Stimulated activated CD8-positive, alpha-beta memory T cell treated with anti-CD3 and anti-CD28 coated beads, Interleukin-12 subunit alpha, Interleukin-12 subunit beta, amount 100 ng/mL, for 24 hours (primary cell): Measurements from ENCODE around the gene WDR37.
"Not testable (repeated sequence)": the region's sequence is repeated elsewhere in the genome, so short reads cannot be mapped to it uniquely, and the experiment has no call there.

Source experiments
- DNase-seq: peaks from one replicate; pipeline ENCODE4 v3.0.0-alpha.2; 2020; ENCODE audit errors: extremely low read depth

WDR37 gene

GRCh38 chr10:1043532-1043995 is 12.6 kb upstream of the WDR37 start:
- no peak for DNase-seq

- DNase-seq: no peak
Measured at GRCh38 chr10:1044146-1044545, 12.0 kb upstream of the WDR37 start.

- DNase-seq: no peak
Measured at GRCh38 chr10:1044964-1045363, 11.2 kb upstream of the WDR37 start.

DNA sequence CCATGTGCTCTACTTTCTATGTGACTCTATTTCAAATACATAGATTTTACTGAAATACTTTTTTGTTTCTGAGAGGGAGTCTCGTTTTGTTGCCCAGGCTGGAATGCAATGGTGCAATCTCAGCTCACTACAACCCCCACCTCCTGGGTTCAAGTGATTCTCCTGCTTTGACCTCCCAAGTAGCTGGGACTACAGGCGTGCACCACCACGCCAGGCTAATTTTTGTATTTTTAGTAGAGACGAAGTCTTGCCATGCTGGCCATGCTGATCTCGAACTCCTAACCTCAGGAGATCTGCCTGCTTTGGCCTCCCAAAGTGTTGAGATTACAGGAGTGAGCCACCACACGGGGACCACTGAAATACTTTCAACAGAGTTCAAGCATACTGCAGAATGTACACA is 10.8 kb upstream of the WDR37 start:
- DNase-seq: no peak

DNA sequence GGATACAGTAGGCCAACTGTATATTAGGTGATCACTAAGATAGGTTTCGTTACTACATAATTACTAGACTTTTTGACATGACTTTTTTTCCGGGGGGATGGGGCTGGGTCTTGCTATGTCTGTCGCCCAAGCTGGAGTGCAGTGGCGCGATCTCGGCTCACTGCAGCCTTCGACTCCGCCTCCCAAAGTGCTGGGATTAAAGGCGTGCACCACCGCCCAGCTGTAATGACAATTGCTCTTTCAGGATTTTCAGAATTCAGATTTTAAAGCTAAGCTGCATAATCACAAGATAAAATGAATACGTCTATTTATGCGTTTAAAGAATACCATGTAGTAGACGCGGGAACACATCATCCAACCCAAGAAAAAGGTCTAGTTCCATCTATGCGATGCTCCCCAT is 8.2 kb upstream of the WDR37 start:
- DNase-seq: no peak

DNA sequence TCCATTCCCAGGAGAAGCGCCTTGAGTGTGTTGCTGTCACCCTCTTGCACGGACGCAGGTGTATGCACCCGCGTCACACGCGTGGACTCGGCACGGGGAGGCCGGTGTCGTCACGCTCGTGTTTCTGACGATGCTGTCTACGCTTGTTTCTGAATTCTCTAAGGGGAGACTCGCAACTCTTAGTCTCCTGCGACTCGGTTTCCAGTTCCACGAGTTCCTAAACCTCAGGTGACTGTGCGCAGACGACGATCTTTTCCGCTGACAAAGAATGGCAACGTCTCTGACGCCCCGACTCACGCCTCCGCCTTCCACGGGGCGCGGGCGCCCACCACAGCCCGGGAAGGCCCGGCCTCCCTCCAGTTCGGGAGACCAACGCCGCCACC is 7.8 kb upstream of the WDR37 start:
- DNase-seq: no peak

DNA sequence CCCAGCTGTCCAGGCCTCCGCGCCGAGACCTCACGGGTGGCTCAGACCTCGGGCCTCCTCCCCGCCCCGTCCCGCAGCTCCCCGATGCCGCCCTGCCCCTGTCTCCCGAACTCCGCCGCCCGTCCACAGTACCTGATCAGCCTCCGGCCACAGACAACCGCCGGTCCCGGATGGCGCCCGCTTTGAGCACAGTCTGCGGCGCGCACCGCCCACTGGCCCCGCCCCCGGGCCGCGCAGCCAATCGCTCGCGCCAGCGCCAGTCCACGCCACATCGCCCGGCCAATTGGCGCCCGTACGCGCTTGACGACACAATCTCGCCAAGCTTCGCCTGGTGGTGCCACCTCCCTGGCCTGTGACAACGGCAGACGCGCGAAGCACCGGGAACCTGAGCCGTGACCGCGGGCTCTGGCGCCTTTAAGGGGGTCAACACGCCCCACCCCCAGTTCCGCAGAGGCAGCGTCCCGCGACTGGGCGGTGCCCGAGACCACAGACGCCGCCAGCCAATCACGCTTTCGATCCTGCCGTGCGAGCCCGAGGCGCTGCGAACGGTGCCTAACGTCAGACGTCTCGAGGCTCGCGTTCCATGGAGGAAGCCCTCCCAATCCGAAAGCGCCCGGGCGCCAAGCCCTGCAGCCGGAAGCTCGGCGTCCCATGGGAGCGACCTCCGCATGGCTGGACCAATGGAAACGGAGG is 7.3 kb upstream of the WDR37 start, which contains the start of gene IDI1:
Gene IDI1 (minus strand): TSS at position 388 of the 693 bp plus-strand sequence. CDS start 116 bp downstream, at position 272.
- DNase-seq: peak; percentile 93

GRCh38 chr10:1049425-1049958 is 6.7 kb upstream of the WDR37 start:
- DNase-seq: no peak

- DNase-seq: no peak
Measured at GRCh38 chr10:1050145-1050544, 6.0 kb upstream of the WDR37 start.

DNA sequence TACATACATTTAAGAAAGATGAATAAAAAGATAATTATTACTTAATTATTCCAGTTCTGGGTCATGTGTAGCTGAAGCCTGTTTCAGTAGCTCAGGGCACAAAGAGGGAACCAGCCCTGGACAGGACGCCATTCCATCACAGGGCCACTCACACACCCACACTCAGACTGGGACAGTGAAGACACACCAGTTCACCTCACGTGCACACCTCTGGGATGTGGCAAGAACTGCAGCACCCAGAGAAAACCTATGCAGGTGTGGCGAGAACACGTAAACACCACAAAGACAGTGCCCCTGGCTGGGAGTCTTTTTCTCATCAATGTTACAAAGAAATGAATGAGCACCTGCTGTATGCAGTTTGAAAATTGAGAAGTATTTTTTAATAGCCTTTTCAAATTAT is 5.6 kb upstream of the WDR37 start:
- no peak for DNase-seq

- DNase-seq: no peak
Measured at GRCh38 chr10:1054684-1055083, 1.5 kb upstream of the WDR37 start.

GRCh38 chr10:1057106-1057657 is 997 bp downstream of the WDR37 start:
- no peak for DNase-seq

- no peak for DNase-seq
Measured at GRCh38 chr10:1058017-1058416, 1.8 kb downstream of the WDR37 start.

DNA sequence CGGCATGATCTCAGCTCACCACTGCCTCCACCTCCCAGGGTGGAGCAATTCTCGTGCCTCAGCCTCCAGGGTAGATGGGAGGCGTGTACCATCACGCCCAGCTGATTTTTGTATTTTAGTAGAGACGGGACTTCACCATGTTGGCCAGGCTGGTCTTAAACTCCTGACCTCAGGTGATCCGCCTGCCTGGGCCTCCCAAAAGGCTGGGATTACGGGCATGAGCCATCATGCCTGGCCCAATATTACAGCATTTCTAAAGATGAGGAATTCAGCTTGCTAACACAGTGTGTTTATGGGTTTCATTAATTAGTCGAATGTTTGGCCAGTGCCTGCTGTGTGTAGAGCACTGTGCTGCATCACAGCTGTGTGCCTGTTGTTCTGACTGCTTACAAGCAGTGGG is 3.7 kb downstream of the WDR37 start:
- no peak for DNase-seq

- no peak for DNase-seq
Measured at GRCh38 chr10:1061930-1062774, 6.0 kb downstream of the WDR37 start.

GRCh38 chr10:1063232-1063865 is 7.2 kb downstream of the WDR37 start:
- DNase-seq: no peak

DNA sequence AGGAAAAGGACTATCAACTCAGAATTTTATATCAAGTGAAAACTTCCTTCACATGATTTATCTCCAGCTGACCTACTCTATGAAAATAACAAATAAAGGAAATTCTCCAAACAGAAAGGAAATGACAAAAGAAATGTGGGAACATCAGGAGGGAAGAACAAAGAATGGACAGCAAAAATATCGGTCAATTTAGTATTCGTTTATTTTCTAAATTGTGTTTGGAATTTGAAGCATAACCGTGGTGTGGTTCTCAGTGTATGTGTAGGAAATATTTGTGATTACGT is 8.7 kb downstream of the WDR37 start:
- no peak for DNase-seq

DNA sequence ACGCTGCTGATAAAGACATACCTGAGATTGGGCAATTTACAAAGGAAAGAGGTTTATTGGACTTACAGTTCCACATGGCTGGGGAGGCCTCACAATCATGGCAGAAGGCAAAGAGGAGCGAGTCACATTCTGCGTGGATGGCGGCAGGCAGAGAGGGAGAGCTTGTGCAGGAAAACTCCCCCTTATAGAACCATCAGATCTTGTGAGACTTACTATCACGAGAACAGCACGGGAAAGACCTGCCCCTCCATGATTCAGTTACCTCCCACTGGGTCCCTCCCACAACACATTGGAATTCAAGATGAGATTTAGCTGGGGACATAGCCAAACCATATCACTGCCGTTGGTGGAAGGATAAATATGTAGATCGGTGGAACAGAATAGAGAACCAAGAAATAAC is 10.5 kb downstream of the WDR37 start:
- not testable (repeated sequence) for DNase-seq

- no peak for DNase-seq
Measured at GRCh38 chr10:1068380-1069361, 12.5 kb downstream of the WDR37 start.

GRCh38 chr10:1070919-1071318 is 14.7 kb downstream of the WDR37 start:
- no peak for DNase-seq
